Endodermal cell (in vitro differentiated cells): ENCODE results near the gene CCDC191. TPM values are rescaled to one million over a fixed set of nuclear protein-coding genes. Genes with fewer than 3 reads are reported as not detected.

Experiments used
- DNase-seq: peaks from one replicate; pipeline ENCODE4 v3.0.0-alpha.2; 2017
- H3K27ac ChIP-seq: 2 replicates; pipeline ENCODE4 v1.5.1; 2013; ENCODE audit warnings: mild to moderate bottlenecking, low read depth, low read length, moderate library complexity
- H3K27me3 ChIP-seq: 2 replicates; pipeline ENCODE4 v1.6.1; 2013; ENCODE audit warnings: mild to moderate bottlenecking, low read length, moderate library complexity; ENCODE audit not compliant: insufficient read depth, control insufficient read depth, poor library complexity, severe bottlenecking
- H3K36me3 ChIP-seq: 2 replicates; pipeline ENCODE4 v1.7.0; 2013; ENCODE audit warnings: mild to moderate bottlenecking, low read length, moderate library complexity; ENCODE audit not compliant: control insufficient read depth, insufficient read depth
- H3K4me1 ChIP-seq: one replicate; pipeline ENCODE4 v1.7.0; 2013; ENCODE audit warnings: low read length; ENCODE audit not compliant: control insufficient read depth, insufficient read depth
- H3K4me3 ChIP-seq: 2 replicates; pipeline ENCODE4 v1.5.1; 2013; ENCODE audit warnings: mild to moderate bottlenecking, low read length, moderate library complexity
- H3K9ac ChIP-seq: 2 replicates; pipeline ENCODE4 v1.6.1; 2013; ENCODE audit warnings: mild to moderate bottlenecking, low read length, moderate library complexity; ENCODE audit not compliant: poor library complexity, severe bottlenecking; ENCODE audit errors: extremely low read depth
- H3K9me3 ChIP-seq: 2 replicates; pipeline ENCODE4 v1.6.1; 2013; ENCODE audit warnings: mild to moderate bottlenecking, low read length, moderate library complexity; ENCODE audit not compliant: control insufficient read depth
- H3K27ac Mint-ChIP-seq: 2 replicates; pipeline ENCODE4 v1.8.0; 2020; ENCODE audit warnings: mixed read lengths
- H3K27me3 Mint-ChIP-seq: 2 replicates; pipeline ENCODE4 v1.8.0; 2021; ENCODE audit warnings: mild to moderate bottlenecking, mixed read lengths; ENCODE audit not compliant: insufficient read depth
- H3K36me3 Mint-ChIP-seq: 2 replicates; pipeline ENCODE4 v1.8.0; 2020; ENCODE audit warnings: low read depth, mixed read lengths
- H3K4me1 Mint-ChIP-seq: 2 replicates; pipeline ENCODE4 v1.8.0; 2020; ENCODE audit warnings: mixed read lengths
- H3K4me3 Mint-ChIP-seq: 2 replicates; pipeline ENCODE4 v1.8.0; 2020; ENCODE audit warnings: mild to moderate bottlenecking, moderate library complexity, mixed read lengths
- H3K9me3 Mint-ChIP-seq: 2 replicates; pipeline ENCODE4 v1.8.0; 2020; ENCODE audit warnings: mild to moderate bottlenecking, mixed read lengths
- CTCF ChIP-seq: fragments of 200-600 bp; sonication (generic); conservative IDR thresholded peaks from 2 replicates; pipeline ENCODE4 v1.5.0; 2021; ENCODE audit warnings: antibody characterized with exemption, mild to moderate bottlenecking
- WGBS, 2 experiments: methylation state at CpG; one replicate each; pipeline versions ENCODE4 v1.1.5 to v1.1.7; 2013; ENCODE audit warnings: missing lambda C conversion rate in 2 of 2, mixed read lengths in 1 of 2; ENCODE audit not compliant: insufficient coverage in 1 of 2, insufficient read length in 1 of 2; 5-methylcytosine and 5-hydroxymethylcytosine counted together
- total RNA-seq, 2 donors: library from RNA; stranded (reverse); fragmentation: NEBNext Ultra II Directional in 1 of 2; extraction: Animal tissue kit (Norgen Biotek cat#: 25700) in 1 of 2; gene quantifications; 2 replicates in 1 of 2; 3 replicates in 1 of 2; pipeline ENCODE4 v1.2.1, GENCODE V29; 2021

Gene CCDC191
- total RNA-seq, 2 donors from 2014 or later: 4.4 to 6.1 TPM

GRCh38 chr3:114079761-114080160 lies 23.4 kb upstream of the CCDC191 start:
- H3K36me3 ChIP-seq: peaks cover 93% of the 10 kb centered on the region
- DNase-seq: no peak
- WGBS, 2 experiments: 93% methylated on average over 5 of the region's 5 CpGs
- H3K4me1 ChIP-seq: no peaks in the 10 kb centered on the region
- no peaks in the 10 kb centered on the region for H3K27me3 ChIP-seq
- no peak overlapping the region for H3K27ac Mint-ChIP-seq
- H3K27ac ChIP-seq: no peak overlapping the region
- TF ChIP-seq CTCF: no peak
- H3K4me3 Mint-ChIP-seq: no peak overlapping the region
- no peaks in the 10 kb centered on the region for H3K9me3 ChIP-seq
- H3K4me1 Mint-ChIP-seq: peaks cover 9% of the 10 kb centered on the region
- H3K9me3 Mint-ChIP-seq: no peaks in the 10 kb centered on the region
- no peak overlapping the region for H3K4me3 ChIP-seq
- no peaks in the 10 kb centered on the region for H3K27me3 Mint-ChIP-seq
- no peak overlapping the region for H3K9ac ChIP-seq
- H3K36me3 Mint-ChIP-seq: peaks cover 90% of the 10 kb centered on the region

GRCh38 chr3:114078126-114078525 lies 21.8 kb upstream of the CCDC191 start:
- H3K36me3 Mint-ChIP-seq: peaks cover 93% of the 10 kb centered on the region
- no peak overlapping the region for H3K27ac ChIP-seq
- H3K27me3 ChIP-seq: no peaks in the 10 kb centered on the region
- no peak overlapping the region for H3K4me3 ChIP-seq
- H3K36me3 ChIP-seq: peaks cover 91% of the 10 kb centered on the region
- no peak overlapping the region for H3K27ac Mint-ChIP-seq
- TF ChIP-seq CTCF: no peak
- peaks cover 4% of the 10 kb centered on the region for H3K4me1 Mint-ChIP-seq
- H3K4me1 ChIP-seq: no peaks in the 10 kb centered on the region
- no peaks in the 10 kb centered on the region for H3K9me3 ChIP-seq
- no peak overlapping the region for H3K9ac ChIP-seq
- H3K4me3 Mint-ChIP-seq: no peak overlapping the region
- no peaks in the 10 kb centered on the region for H3K9me3 Mint-ChIP-seq
- H3K27me3 Mint-ChIP-seq: no peaks in the 10 kb centered on the region
- no peak for DNase-seq

GRCh38 chr3:114076711-114077110 lies 20.4 kb upstream of the CCDC191 start:
- Histone ChIP-seq H3K36me3 (peaks cover 91% of the 10 kb centered on the region), H3K4me1 (no peaks in the 10 kb centered on the region), H3K9me3 (no peaks in the 10 kb centered on the region), H3K27ac (no peak overlapping the region), H3K9ac (no peak overlapping the region), H3K27me3 (no peaks in the 10 kb centered on the region), H3K4me3 (no peak overlapping the region)
- H3K9me3 Mint-ChIP-seq: no peaks in the 10 kb centered on the region
- peaks cover 90% of the 10 kb centered on the region for H3K36me3 Mint-ChIP-seq
- no peak for DNase-seq
- TF ChIP-seq CTCF: no peak
- 92 to 100% methylated on average over 3 to 6 of the region's 6 CpGs for WGBS, 2 experiments
- no peaks in the 10 kb centered on the region for H3K27me3 Mint-ChIP-seq
- H3K4me3 Mint-ChIP-seq: no peak overlapping the region
- H3K4me1 Mint-ChIP-seq: no peaks in the 10 kb centered on the region
- no peak overlapping the region for H3K27ac Mint-ChIP-seq
